Measurements from ENCODE around the gene ANKFN1.

ANKFN1 gene

DNA sequence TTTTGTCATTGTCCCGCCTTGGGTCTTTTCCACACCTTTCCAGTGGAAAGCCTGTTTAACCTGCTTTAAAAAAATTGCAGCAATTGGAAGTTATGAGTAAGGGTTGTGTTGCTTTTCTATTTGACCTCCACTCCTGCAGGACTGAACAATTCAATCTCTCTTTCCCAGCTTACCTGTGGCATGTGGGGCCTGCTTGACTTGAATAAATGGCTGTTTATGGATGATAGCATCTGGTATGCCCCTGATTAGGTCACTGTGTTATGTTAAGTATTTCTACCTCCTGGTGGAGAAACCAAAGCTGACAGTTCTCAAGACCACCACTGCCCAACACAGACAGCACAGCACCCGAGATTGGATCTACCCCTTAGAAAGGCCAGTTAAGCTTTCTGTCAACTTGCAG is 375.4 kb downstream of the ANKFN1 start:
- TF ChIP-seq, protein P1, sequence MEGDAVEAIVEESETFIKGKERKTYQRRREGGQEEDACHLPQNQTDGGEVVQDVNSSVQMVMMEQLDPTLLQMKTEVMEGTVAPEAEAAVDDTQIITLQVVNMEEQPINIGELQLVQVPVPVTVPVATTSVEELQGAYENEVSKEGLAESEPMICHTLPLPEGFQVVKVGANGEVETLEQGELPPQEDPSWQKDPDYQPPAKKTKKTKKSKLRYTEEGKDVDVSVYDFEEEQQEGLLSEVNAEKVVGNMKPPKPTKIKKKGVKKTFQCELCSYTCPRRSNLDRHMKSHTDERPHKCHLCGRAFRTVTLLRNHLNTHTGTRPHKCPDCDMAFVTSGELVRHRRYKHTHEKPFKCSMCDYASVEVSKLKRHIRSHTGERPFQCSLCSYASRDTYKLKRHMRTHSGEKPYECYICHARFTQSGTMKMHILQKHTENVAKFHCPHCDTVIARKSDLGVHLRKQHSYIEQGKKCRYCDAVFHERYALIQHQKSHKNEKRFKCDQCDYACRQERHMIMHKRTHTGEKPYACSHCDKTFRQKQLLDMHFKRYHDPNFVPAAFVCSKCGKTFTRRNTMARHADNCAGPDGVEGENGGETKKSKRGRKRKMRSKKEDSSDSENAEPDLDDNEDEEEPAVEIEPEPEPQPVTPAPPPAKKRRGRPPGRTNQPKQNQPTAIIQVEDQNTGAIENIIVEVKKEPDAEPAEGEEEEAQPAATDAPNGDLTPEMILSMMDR (conservative IDR thresholded peaks at IDR 0.05; ENCODE audit: low read depth) = no peak
- no peak overlapping the region for H3K27ac ChIP-seq
- CTCF ChIA-PET = interaction anchor here (0.8 kb wide), 1 partner anchor 187 kb away, joined by 3 read pairs; no protein-coding TSS in a partner anchor
- DNase-seq (ENCODE audit: low spot score) = no peak
- POLR2A ChIA-PET (ENCODE audit: low non-redundant PET) = no interaction called here

DNA sequence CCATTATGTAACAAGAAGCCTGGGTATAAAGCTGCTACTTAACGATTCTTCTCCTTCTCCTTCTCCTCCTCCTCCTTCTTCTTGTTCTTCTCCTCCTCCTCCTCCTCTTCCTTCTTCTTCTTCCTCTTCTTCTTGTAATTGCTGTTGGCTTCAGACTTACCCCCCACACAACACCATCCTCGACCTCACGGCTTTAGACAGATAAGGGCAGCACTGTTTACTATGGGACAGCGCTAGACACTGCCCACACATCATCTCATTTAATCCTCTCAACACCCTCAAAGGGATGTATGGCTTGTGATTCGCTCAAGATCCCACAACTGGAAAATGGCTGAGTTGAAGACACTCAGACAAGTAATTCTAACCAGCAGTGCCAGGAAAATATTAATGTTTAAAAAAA is 379.7 kb downstream of the ANKFN1 start:
- CTCF ChIA-PET = interaction anchor here (0.6 kb wide), 1 partner anchor 183 kb away, joined by 3 read pairs; no protein-coding TSS in a partner anchor
- TF ChIP-seq, protein P1 (conservative IDR thresholded peaks at IDR 0.05; ENCODE audit: low read depth) = no peak
- no peak overlapping the region for H3K27ac ChIP-seq
- POLR2A ChIA-PET (ENCODE audit: low non-redundant PET) = no interaction called here
- DNase-seq (ENCODE audit: low spot score) = no peak

DNA sequence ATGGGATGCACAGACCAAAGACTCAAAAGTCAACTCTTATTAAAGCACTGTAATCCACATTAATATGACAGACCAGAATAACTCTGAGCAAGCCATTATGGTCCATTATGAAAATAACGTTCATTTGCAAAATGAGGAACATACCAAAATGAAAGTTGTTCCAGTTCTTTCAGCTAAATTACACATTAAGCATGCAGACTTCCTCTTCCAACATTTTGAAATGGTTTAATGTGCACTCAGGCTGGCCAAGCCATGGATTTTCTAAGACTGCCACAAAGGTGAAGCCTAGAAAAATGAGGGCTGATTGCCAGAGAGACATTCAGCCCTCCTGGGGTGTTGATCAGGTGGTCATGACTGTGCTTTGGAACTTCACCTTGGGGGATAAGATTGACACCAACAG is 383.5 kb downstream of the ANKFN1 start:
- no peak for DNase-seq (ENCODE audit: low spot score)
- ChIA-PET CTCF (no interaction called here), POLR2A (ENCODE audit: low non-redundant PET) (no interaction called here)
- H3K27ac ChIP-seq = no peak overlapping the region
- TF ChIP-seq, protein P1 (conservative IDR thresholded peaks at IDR 0.05; ENCODE audit: low read depth) = no peak

DNA sequence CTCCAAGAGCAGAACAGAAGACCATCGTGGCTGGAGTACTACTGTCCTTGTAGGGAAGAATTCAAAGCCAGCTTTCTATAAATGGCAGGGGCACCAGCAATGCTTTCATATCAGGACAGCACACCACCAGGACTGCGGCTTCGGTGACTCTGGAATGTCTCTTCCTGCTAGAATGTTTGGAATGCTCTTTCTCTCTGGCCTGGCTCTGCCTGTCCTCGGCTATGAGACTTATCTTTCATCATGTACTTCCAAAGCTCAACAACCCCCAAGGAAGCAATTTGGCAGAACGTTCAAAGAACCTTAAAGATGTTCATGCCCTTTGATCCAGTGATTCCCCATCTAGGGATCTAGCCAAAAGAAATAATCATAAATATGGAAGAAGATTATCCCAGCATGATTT is 387.6 kb downstream of the ANKFN1 start:
- POLR2A ChIA-PET (ENCODE audit: low non-redundant PET) = no interaction called here
- H3K27ac ChIP-seq = no peak overlapping the region
- TF ChIP-seq, protein P1 (conservative IDR thresholded peaks at IDR 0.05; ENCODE audit: low read depth) = no peak
- no peak for DNase-seq (ENCODE audit: low spot score)
- CTCF ChIA-PET = interaction anchor here (0.6 kb wide), 1 partner anchor 52 kb away, joined by 3 read pairs; no protein-coding TSS in a partner anchor

DNA sequence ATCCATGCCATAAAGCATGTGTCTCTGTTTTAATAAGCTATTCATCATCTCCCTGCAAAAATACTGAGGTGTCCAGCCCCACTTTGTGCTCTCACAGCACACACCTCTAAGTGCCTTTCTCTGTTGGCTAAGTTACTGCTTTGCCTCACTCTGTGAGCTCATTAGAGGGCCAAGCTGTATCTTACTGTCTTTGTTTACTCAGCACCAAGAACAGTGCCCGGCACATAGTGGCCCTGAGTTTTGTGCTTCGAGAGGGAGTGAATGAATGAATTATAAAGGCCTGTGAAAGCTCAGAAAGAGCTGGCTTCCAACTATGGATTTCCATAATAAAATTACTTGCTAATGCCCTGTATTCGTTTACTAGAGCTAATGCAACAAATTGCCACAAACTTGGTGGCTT is 390.0 kb downstream of the ANKFN1 start:
- CTCF ChIA-PET = interaction anchor here (0.6 kb wide), 2 partner anchors 10 to 151 kb away, joined by 3 read pairs; no protein-coding TSS in a partner anchor
- DNase-seq (ENCODE audit: low spot score) = no peak
- TF ChIP-seq, protein P1 (conservative IDR thresholded peaks at IDR 0.05; ENCODE audit: low read depth) = no peak
- no peak overlapping the region for H3K27ac ChIP-seq
- POLR2A ChIA-PET (ENCODE audit: low non-redundant PET) = no interaction called here

DNA sequence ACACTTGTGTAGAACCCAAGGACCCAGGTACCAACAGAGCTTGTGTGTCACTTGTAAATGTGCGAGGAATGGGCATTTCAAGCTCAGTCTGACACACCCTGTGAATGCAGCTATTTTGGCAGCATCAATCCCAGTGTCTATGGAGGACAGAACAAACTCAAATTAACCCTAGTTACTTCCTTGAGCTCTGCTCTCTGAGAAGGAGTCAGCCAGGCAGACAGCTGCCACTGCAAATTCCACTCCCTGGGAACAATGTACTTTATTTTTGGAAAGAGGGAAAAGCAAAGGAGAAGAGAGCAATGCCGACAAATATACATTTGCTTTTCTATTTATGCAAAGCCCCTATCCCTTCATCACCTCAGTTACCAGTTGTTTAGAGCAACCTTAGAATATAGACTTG is 391.8 kb downstream of the ANKFN1 start:
- ChIA-PET POLR2A (ENCODE audit: low non-redundant PET) (no interaction called here), CTCF (interaction anchor here (0.6 kb wide), 2 partner anchors 9 to 21 kb away, joined by 3 to 6 read pairs; no protein-coding TSS in a partner anchor)
- DNase-seq (ENCODE audit: low spot score) = no peak
- TF ChIP-seq, protein P1 (conservative IDR thresholded peaks at IDR 0.05; ENCODE audit: low read depth) = no peak
- H3K27ac ChIP-seq = no peak overlapping the region

Data from RWPE1 (cell line).